ENCODE data around the gene METTL24. TPM values are rescaled to one million over a fixed set of nuclear protein-coding genes. Genes with fewer than 3 reads are reported as not detected.
A peak's percentile ranks its signal among the peaks of the same experiment; 100 is the strongest.

Gene METTL24
- total and polyA plus RNA-seq, 4 donors, result 3.9 to 14.3 (median 8.5) TPM

DNA sequence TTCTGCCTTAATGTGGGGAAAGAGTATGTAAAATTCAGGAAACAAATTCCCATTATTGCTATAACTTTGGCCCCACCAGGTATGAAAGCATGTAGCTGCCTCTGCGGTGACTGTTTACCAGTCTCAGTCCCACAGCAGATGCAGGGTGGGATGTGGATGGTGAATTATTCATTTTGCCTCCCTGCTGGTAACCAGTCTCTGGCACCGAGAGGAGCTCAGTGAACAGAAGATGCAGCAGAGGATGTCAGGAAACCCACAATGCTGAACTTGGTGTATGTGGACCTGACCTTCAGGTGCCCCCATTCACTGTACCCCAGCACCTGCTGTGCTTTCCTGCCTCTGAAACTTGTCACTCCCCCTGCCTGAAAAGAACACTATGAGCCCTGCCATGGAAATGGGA, 8.8 kb upstream of the METTL24 start:
- Histone ChIP-seq H3K9me3 (ENCODE audit: control insufficient read depth, low read length) (no peaks in the 10 kb centered on the region), H3K27me3 (ENCODE audit: control insufficient read depth in 1 of 2, insufficient read depth in 2 of 2, low read length in 1 of 2) (no peaks in the 10 kb centered on the region), H3K4me1 (ENCODE audit: control insufficient read depth in 1 of 2, insufficient read depth in 2 of 2, low read length in 2 of 2) (peaks cover 0 to 14% of the 10 kb centered on the region in 2 donors), H3K36me3 (ENCODE audit: control insufficient read depth in 1 of 2, insufficient read depth in 2 of 2, low read length in 1 of 2) (no peaks in the 10 kb centered on the region), H3K4me3 (ENCODE audit: low read length in 2 of 2) (no peak overlapping the region), H3K27ac (ENCODE audit: low read depth in 1 of 2, low read length in 2 of 2) (no peak overlapping the region)
- intact Hi-C loops (cut with DNase I), result no loop called here
- no peak for ATAC-seq (ENCODE audit: low FRiP score)
- 97 to 98% methylated on average over 2 of the region's 2 CpGs for WGBS, 2 donors
- no peak for DNase-seq

DNA sequence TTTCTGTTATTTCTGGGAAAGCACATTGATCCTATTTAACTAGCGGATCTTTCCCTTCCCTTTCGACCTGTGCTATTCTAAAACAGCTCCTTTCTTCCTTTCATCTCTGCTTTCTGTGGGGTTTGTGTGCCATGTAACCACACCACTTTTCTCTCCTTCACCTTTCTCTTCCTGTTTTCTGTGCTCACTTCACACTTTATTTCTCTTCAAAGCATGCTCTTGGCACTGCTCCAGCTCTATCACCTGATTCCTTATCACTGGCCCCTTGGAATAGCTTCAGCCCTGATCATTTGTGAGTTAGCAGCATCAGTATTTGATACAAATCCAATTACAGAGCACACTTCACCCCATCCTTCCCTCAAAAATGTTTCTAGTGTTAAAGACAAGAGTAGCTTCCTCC, 8.1 kb upstream of the METTL24 start:
- Histone ChIP-seq H3K27ac (ENCODE audit: low read depth in 1 of 2, low read length in 2 of 2) (no peak overlapping the region), H3K27me3 (ENCODE audit: control insufficient read depth in 1 of 2, insufficient read depth in 2 of 2, low read length in 1 of 2) (no peaks in the 10 kb centered on the region), H3K9me3 (ENCODE audit: control insufficient read depth, low read length) (no peaks in the 10 kb centered on the region), H3K36me3 (ENCODE audit: control insufficient read depth in 1 of 2, insufficient read depth in 2 of 2, low read length in 1 of 2) (no peaks in the 10 kb centered on the region), H3K4me3 (ENCODE audit: low read length in 2 of 2) (no peak overlapping the region), H3K4me1 (ENCODE audit: control insufficient read depth in 1 of 2, insufficient read depth in 2 of 2, low read length in 2 of 2) (peaks cover 0 to 14% of the 10 kb centered on the region in 2 donors)
- intact Hi-C loops (cut with DNase I), result no loop called here
- DNase-seq (no peak), ATAC-seq (ENCODE audit: low FRiP score) (no peak)
- 98% methylated on average over 2 of the region's 2 CpGs for WGBS, 2 donors

DNA sequence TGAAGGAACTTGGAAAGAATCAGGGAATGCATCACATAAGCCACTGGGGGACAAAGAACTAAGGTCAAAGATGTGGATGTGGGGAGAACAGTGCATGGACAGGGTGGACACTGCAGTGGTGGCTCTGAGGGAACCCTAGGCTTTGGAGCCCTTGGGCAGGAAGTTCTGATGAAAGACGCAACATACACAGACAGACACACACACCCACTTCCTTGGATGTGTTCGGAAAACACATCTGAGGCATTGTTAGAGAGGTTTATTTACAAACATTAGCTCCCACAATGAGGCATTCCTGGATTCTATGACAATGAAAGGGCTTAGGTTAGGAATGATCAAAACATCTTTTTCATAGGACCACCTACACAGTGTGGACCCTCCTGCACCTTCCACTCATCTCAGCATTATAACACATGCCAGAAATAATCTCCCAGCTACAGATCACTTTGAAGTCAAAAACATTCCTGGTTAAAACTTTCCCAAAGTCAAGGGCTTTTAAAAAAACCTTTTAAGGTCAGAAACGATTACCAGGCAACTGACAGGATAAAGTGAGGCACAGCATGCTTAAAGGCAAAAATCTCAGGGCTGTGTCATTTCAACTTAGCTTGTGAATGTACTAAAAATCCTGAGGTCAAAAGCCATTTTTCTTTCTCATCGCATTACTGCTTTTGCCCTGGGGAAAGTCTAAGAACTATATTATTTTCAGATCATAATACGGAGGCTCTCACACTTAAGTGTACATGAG, 6.4 kb upstream of the METTL24 start:
- no peaks in the 10 kb centered on the region for H3K9me3 ChIP-seq (ENCODE audit: control insufficient read depth, low read length)
- intact Hi-C loops (cut with DNase I), result no loop called here
- H3K27me3 ChIP-seq (ENCODE audit: control insufficient read depth in 1 of 2, insufficient read depth in 2 of 2, low read length in 1 of 2), result no peaks in the 10 kb centered on the region
- no peak for DNase-seq
- WGBS, 2 donors, result 65 to 66% methylated on average over 5 of the region's 5 CpGs
- peak overlapping the region; percentile 86 to 90 for H3K27ac ChIP-seq (ENCODE audit: low read depth in 1 of 2, low read length in 2 of 2)
- ATAC-seq (ENCODE audit: low FRiP score), result no peak
- H3K36me3 ChIP-seq (ENCODE audit: control insufficient read depth in 1 of 2, insufficient read depth in 2 of 2, low read length in 1 of 2), result no peaks in the 10 kb centered on the region
- peaks cover 0 to 14% of the 10 kb centered on the region in 2 donors for H3K4me1 ChIP-seq (ENCODE audit: control insufficient read depth in 1 of 2, insufficient read depth in 2 of 2, low read length in 2 of 2)
- H3K4me3 ChIP-seq (ENCODE audit: low read length in 2 of 2), result no peak overlapping the region

DNA sequence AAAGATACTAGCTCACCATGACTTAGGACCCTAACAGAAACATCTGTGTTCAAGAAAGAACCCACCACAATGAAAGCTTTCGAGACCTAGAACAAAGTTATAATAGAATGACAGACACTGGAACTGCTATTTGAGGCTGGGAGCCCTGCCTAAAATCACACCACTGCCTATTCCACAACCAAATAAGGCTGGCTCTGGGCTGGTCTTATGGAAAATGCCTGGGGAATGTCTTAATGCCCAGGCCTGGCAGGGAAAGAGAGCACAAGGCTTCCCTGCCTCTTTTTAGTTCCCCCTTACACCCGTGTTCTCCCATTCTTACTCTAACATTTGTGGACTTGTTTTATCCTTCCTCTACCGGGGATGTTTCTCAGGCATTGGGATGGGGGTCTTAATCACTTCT, 5.6 kb upstream of the METTL24 start:
- Histone ChIP-seq H3K27ac (ENCODE audit: low read depth in 1 of 2, low read length in 2 of 2) (peak overlapping the region; percentile 86 to 90), H3K9me3 (ENCODE audit: control insufficient read depth, low read length) (no peaks in the 10 kb centered on the region), H3K36me3 (ENCODE audit: control insufficient read depth in 1 of 2, insufficient read depth in 2 of 2, low read length in 1 of 2) (no peaks in the 10 kb centered on the region), H3K27me3 (ENCODE audit: control insufficient read depth in 1 of 2, insufficient read depth in 2 of 2, low read length in 1 of 2) (no peaks in the 10 kb centered on the region), H3K4me3 (ENCODE audit: low read length in 2 of 2) (no peak overlapping the region), H3K4me1 (ENCODE audit: control insufficient read depth in 1 of 2, insufficient read depth in 2 of 2, low read length in 2 of 2) (peaks cover 0 to 12% of the 10 kb centered on the region in 2 donors)
- DNase-seq (peak in 1 of 2 donors; percentile 68), ATAC-seq (ENCODE audit: low FRiP score) (peak; percentile 75)
- WGBS, 2 donors, result 0 to 7% methylated on average over 3 of the region's 3 CpGs
- intact Hi-C loops (cut with DNase I), result no loop called here

DNA sequence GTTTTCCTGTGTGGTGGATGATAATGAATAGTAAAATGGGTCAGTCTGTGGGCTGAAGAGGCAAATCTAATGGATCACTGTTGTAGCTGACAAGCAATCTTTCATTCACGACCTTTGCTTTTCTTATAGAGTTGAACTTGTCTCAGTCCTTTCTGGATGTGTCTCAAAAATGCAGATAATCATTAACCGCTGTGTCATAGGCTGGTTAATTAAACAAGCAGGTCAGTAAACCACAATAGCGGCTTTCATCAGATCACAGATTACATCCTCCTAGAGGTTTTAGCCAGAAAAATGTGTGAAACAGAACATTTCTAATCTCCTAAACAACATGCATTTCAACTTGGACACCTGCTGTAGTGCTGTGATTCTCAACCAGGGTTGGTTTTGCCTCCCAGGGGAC, 2.5 kb upstream of the METTL24 start:
- Histone ChIP-seq H3K4me3 (ENCODE audit: low read length in 2 of 2) (no peak overlapping the region), H3K27me3 (ENCODE audit: control insufficient read depth in 1 of 2, insufficient read depth in 2 of 2, low read length in 1 of 2) (no peaks in the 10 kb centered on the region), H3K4me1 (ENCODE audit: control insufficient read depth in 1 of 2, insufficient read depth in 2 of 2, low read length in 2 of 2) (peaks cover 2 to 8% of the 10 kb centered on the region in 2 donors), H3K36me3 (ENCODE audit: control insufficient read depth in 1 of 2, insufficient read depth in 2 of 2, low read length in 1 of 2) (no peaks in the 10 kb centered on the region), H3K27ac (ENCODE audit: low read depth in 1 of 2, low read length in 2 of 2) (no peak overlapping the region), H3K9me3 (ENCODE audit: control insufficient read depth, low read length) (no peaks in the 10 kb centered on the region)
- intact Hi-C loops (cut with DNase I), result no loop called here
- DNase-seq (no peak), ATAC-seq (ENCODE audit: low FRiP score) (no peak)
- 79 to 83% methylated on average over 3 of the region's 3 CpGs for WGBS, 2 donors

DNA sequence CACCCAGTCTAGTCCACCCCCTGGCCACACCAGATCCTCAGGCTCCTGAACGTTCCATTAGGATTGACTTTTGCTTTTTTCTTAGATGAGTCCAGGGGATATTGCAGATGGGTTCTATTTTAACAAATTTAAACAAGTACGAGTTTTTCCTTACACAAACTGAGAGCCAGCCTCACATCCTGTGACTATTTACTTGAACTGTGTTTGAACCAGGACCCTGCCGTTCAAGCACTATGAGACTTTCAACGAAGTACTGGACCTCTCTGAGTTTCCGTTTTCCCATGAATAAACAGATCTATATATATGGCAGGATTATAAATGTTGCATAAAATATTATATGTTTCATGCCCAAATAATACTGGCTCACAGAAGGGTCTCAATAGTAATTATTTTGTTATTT, 1.4 kb upstream of the METTL24 start:
- Histone ChIP-seq H3K27ac (ENCODE audit: low read depth in 1 of 2, low read length in 2 of 2) (peak overlapping the region in 1 of 2 donors; percentile 97), H3K9me3 (ENCODE audit: control insufficient read depth, low read length) (no peaks in the 10 kb centered on the region), H3K36me3 (ENCODE audit: control insufficient read depth in 1 of 2, insufficient read depth in 2 of 2, low read length in 1 of 2) (no peaks in the 10 kb centered on the region), H3K4me3 (ENCODE audit: low read length in 2 of 2) (no peak overlapping the region), H3K27me3 (ENCODE audit: control insufficient read depth in 1 of 2, insufficient read depth in 2 of 2, low read length in 1 of 2) (no peaks in the 10 kb centered on the region), H3K4me1 (ENCODE audit: control insufficient read depth in 1 of 2, insufficient read depth in 2 of 2, low read length in 2 of 2) (peaks cover 7 to 8% of the 10 kb centered on the region in 2 donors)
- 15 to 27% methylated on average over 5 of the region's 5 CpGs for WGBS, 2 donors
- intact Hi-C loops (cut with DNase I), result no loop called here
- DNase-seq (no peak), ATAC-seq (ENCODE audit: low FRiP score) (no peak)

DNA sequence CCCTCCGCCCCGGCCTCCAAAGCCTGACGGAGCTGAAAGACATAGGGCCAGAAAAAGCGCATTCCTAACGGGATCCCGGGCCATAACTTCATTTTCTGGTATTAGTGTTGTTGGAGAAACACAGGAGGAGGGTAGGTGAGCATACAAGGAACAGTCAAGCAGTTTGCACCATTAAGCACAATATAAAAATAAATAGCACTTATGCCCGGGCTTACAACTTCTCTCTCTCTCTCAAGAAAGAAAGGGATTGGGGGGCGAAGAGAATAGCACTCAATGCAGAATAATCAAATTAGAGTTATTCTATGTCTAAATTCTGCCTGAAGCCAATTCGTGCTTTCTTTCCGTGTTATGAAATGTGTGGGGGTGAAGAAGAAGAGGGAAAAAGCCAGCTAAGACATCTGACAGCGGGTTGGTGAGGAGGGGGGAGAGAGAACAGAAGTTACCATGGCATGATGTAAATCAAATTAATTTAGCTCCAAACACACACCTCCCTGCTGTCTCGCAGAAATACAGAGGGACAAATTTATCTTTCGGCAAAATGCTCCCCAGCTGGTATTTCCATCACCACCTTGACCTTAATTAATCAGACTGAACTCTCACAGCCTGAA, 508 bp upstream of the METTL24 start:
- Histone ChIP-seq H3K4me1 (ENCODE audit: control insufficient read depth in 1 of 2, insufficient read depth in 2 of 2, low read length in 2 of 2) (peaks cover 0 to 8% of the 10 kb centered on the region in 2 donors), H3K27me3 (ENCODE audit: control insufficient read depth in 1 of 2, insufficient read depth in 2 of 2, low read length in 1 of 2) (no peaks in the 10 kb centered on the region), H3K36me3 (ENCODE audit: control insufficient read depth in 1 of 2, insufficient read depth in 2 of 2, low read length in 1 of 2) (no peaks in the 10 kb centered on the region), H3K27ac (ENCODE audit: low read depth in 1 of 2, low read length in 2 of 2) (peak overlapping the region; percentile 63 to 97), H3K9me3 (ENCODE audit: control insufficient read depth, low read length) (no peaks in the 10 kb centered on the region), H3K4me3 (ENCODE audit: low read length in 2 of 2) (peak overlapping the region in 1 of 2 donors; percentile 88)
- intact Hi-C loops (cut with DNase I), result no loop called here
- ATAC-seq (ENCODE audit: low FRiP score), result no peak
- no peak for DNase-seq
- 25 to 30% methylated on average over 13 of the region's 13 CpGs for WGBS, 2 donors

DNA sequence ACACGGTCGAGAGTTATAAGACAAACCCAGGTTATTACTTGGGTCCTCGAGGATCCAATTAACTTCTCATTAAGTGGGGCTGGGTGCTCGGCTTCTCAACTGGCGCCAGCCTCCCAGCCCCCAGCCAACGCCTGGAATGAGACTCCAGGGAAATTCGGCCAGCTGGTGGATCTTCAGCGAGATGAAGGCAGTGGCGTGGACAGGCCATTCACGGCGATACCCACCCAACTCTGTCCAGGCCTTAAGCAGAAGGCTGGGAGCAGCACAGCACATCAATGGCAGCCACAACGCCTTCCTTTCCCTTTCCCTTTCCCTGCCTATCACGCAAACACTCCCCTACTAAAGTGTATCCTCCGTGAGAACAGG, 868 bp downstream of the METTL24 start:
- intact Hi-C loops (cut with DNase I), result no loop called here
- no peak for DNase-seq

DNA sequence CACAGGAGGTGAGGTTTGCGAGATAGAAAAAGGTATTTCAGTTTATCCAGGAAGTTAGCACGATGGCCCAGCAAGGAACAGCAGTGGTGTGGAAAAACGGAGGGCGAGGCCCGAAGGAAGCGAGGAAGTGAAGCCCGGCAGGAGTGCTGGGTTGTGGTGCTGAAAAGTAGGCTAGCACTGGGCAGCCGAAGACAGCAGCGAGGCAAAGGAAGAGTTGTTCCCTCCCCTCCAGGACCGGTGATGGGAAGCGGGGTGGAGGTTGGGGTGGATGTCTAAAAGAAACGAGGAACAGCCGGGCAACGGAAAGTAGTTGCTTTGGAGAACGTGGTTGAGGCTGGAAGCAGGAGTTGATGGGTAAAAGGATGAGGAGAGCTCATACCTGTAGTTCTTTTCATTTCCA, 1.4 kb downstream of the METTL24 start:
- no peak overlapping the region for H3K4me3 ChIP-seq (ENCODE audit: low read length in 2 of 2)
- no peaks in the 10 kb centered on the region for H3K9me3 ChIP-seq (ENCODE audit: control insufficient read depth, low read length)
- intact Hi-C loops (cut with DNase I), result no loop called here
- WGBS, 2 donors, result 94 to 97% methylated on average over 15 of the region's 15 CpGs
- no peak for ATAC-seq (ENCODE audit: low FRiP score)
- no peak overlapping the region for H3K27ac ChIP-seq (ENCODE audit: low read depth in 1 of 2, low read length in 2 of 2)
- H3K36me3 ChIP-seq (ENCODE audit: control insufficient read depth in 1 of 2, insufficient read depth in 2 of 2, low read length in 1 of 2), result no peaks in the 10 kb centered on the region
- H3K4me1 ChIP-seq (ENCODE audit: control insufficient read depth in 1 of 2, insufficient read depth in 2 of 2, low read length in 2 of 2), result peaks cover 4 to 8% of the 10 kb centered on the region in 2 donors
- DNase-seq, result no peak
- H3K27me3 ChIP-seq (ENCODE audit: control insufficient read depth in 1 of 2, insufficient read depth in 2 of 2, low read length in 1 of 2), result no peaks in the 10 kb centered on the region

More for the DNA sequence above, 868 bp downstream of the METTL24 start:
- Histone ChIP-seq H3K27ac (ENCODE audit: low read depth in 1 of 2, low read length in 2 of 2) (peak overlapping the region; percentile 50 to 97), H3K4me3 (ENCODE audit: low read length in 2 of 2) (peak overlapping the region; percentile 58 to 88), H3K9me3 (ENCODE audit: control insufficient read depth, low read length) (no peaks in the 10 kb centered on the region), H3K36me3 (ENCODE audit: control insufficient read depth in 1 of 2, insufficient read depth in 2 of 2, low read length in 1 of 2) (no peaks in the 10 kb centered on the region), H3K27me3 (ENCODE audit: control insufficient read depth in 1 of 2, insufficient read depth in 2 of 2, low read length in 1 of 2) (no peaks in the 10 kb centered on the region), H3K4me1 (ENCODE audit: control insufficient read depth in 1 of 2, insufficient read depth in 2 of 2, low read length in 2 of 2) (peaks cover 0 to 8% of the 10 kb centered on the region in 2 donors)
- ATAC-seq (ENCODE audit: low FRiP score), result peak; percentile 31
- WGBS, 2 donors, result 52 to 67% methylated on average over 14 of the region's 14 CpGs
